Activated CD4-positive, alpha-beta memory T cell treated with anti-CD3 and anti-CD28 coated beads for 36 hours (primary cell): ENCODE data around the gene ADAMTS19. TPM values are rescaled to one million over a fixed set of nuclear protein-coding genes. Genes with fewer than 3 reads are reported as not detected.

Experiments used
- CTCF ChIA-PET: fragments of 350-600 bp; sonication (Branson Sonifier 250); formaldehyde crosslinking; loops from one replicate; lab custom pipeline; 2021; ENCODE audit warnings: antibody characterized with exemption, inconsistent platforms; lab: Charles Lee
- POLR2A ChIA-PET: fragments of 350-600 bp; sonication (Branson Sonifier 250); formaldehyde crosslinking; loops from one replicate; lab custom pipeline; 2021; ENCODE audit warnings: antibody characterized with exemption; lab: Charles Lee
- DNase-seq: peaks from one replicate; pipeline ENCODE4 v3.0.0-alpha.2; 2020
- H3K27ac Mint-ChIP-seq: one replicate; pipeline ENCODE4 v1.8.0; 2021; ENCODE audit warnings: mixed read lengths
- H3K27me3 Mint-ChIP-seq: one replicate; pipeline ENCODE4 v1.8.0; 2021; ENCODE audit warnings: mixed read lengths
- H3K36me3 Mint-ChIP-seq: one replicate; pipeline ENCODE4 v1.8.0; 2021; ENCODE audit warnings: mixed read lengths
- H3K4me1 Mint-ChIP-seq: one replicate; pipeline ENCODE4 v1.8.0; 2021; ENCODE audit warnings: low read depth, mixed read lengths
- H3K4me3 Mint-ChIP-seq: one replicate; pipeline ENCODE4 v1.8.0; 2021; ENCODE audit warnings: mild to moderate bottlenecking, mixed read lengths
- H3K9me3 Mint-ChIP-seq: one replicate; pipeline ENCODE4 v1.8.0; 2021; ENCODE audit warnings: mixed read lengths
- intact Hi-C: fragments of 100-400 bp; cut with micrococcal nuclease; formaldehyde crosslinking; loops from one replicate; pipeline ENCODE4 v1.15.1; 2023
- total RNA-seq, 2 experiments: library from RNA; stranded (reverse); gene quantifications; one replicate each; pipeline ENCODE4 v1.2.3, GENCODE V29; 2021

Gene ADAMTS19
- total RNA-seq, 2 experiments from 2014 or later: not detected

DNA sequence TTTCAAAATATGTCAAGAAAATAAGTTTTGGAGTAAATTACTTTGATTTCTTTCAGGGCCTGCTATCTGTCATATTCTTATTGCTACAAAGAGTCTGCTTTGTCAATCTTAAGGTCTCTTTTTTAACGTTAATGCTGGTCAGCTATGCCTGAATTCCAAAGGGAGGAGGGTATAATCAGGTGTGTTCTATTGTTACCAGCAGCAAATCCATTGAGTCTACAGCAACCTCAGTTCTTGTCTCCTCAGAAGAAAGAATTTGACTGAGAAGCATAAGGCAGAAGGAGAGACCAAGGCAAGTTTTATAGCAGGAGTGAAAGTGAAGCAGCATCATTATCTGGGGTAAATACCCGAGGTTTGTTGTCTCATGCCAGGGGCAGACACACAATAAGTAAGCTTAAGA is 264.1 kb downstream of the ADAMTS19 start:
- DNase-seq: no peak
- Mint-ChIP-seq H3K4me1 (no peaks in the 10 kb centered on the region), H3K9me3 (no peaks in the 10 kb centered on the region), H3K36me3 (no peaks in the 10 kb centered on the region), H3K27me3 (peaks cover 3% of the 10 kb centered on the region), H3K27ac (no peak overlapping the region), H3K4me3 (no peak overlapping the region)
- CTCF ChIA-PET: no interaction called here
- POLR2A ChIA-PET: no interaction called here
- intact Hi-C loops: no loop called here

DNA sequence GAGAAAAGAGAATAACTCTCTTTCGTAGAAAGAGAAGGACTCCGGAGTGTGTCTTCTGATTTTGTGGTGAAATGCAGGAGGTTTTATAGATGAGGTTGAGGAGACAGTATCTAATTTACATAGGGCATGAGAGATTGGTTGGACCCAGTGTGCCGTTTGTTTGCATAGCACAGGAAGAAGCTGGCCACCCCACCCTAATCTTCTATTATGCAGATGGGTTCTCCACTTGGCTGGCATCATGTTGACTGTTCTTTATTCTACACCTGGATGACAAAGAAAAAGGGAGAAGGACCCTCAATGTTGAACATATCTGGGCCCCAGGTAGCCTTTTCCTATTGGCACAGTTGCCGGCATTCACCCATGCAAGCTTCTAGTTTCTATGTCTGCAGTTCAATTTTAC is 264.5 kb downstream of the ADAMTS19 start:
- DNase-seq: no peak
- H3K36me3 Mint-ChIP-seq: no peaks in the 10 kb centered on the region
- H3K27me3 Mint-ChIP-seq: peaks cover 3% of the 10 kb centered on the region
- ChIA-PET POLR2A (no interaction called here), CTCF (no interaction called here)
- H3K4me3 Mint-ChIP-seq: no peak overlapping the region
- no peaks in the 10 kb centered on the region for H3K4me1 Mint-ChIP-seq
- H3K27ac Mint-ChIP-seq: no peak overlapping the region
- intact Hi-C loops: no loop called here
- H3K9me3 Mint-ChIP-seq: no peaks in the 10 kb centered on the region

DNA sequence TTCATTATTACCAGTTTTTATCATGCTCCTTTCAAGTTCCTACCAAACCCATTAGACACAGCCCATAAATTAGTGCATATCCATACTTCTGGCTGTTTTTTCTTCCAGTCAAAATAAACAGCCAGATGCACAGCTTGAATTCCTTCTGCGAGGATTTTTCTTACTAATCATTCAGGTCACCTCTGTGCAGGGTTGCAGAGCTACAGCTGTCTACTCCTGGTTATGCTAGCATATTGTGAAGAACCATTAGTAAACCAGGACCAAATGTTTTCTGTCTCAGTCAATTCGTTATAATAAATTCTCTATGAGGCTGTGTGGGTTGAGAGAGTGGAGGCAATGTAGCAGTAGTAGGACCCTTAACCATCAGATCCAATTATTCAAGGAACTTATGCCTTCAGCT is 279.7 kb downstream of the ADAMTS19 start:
- intact Hi-C loops: no loop called here
- DNase-seq: no peak
- Mint-ChIP-seq H3K27ac (no peak overlapping the region), H3K4me3 (no peak overlapping the region), H3K36me3 (no peaks in the 10 kb centered on the region), H3K27me3 (peaks cover 2% of the 10 kb centered on the region), H3K9me3 (no peaks in the 10 kb centered on the region), H3K4me1 (no peaks in the 10 kb centered on the region)
- POLR2A ChIA-PET: no interaction called here
- CTCF ChIA-PET: no interaction called here

DNA sequence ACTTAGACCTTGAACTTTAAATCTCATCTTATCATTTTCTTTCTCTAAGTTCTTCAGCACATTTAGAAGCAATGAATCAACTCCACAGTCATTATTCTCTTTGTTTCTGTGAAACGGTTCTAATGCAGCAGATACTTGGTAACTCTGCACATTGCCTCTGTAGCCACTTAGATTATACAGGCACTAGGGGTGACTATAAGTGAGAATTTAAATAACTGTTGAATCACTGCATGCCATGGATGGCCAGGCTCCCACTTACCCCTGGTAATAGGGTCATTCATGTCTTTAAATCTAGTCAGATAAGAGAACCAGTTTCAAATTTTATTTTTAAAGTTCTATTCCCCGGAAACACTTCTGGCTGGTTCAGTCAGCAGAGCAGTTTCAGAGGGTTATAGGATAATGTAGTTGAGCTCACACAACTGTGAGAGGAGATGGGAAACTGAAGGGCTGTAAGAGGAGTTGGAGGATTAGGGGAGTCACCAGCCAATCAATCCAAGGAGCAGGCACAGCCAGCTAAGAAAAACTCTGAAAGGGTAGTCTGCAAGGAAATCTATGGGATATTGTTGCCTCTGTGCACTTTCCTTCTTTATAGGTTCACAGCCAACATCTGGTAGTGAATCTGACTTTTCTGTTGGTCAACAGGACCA is 283.6 kb downstream of the ADAMTS19 start:
- no peaks in the 10 kb centered on the region for H3K9me3 Mint-ChIP-seq
- no peaks in the 10 kb centered on the region for H3K36me3 Mint-ChIP-seq
- intact Hi-C loops: no loop called here
- H3K27ac Mint-ChIP-seq: no peak overlapping the region
- H3K4me3 Mint-ChIP-seq: no peak overlapping the region
- DNase-seq: no peak
- H3K27me3 Mint-ChIP-seq: no peaks in the 10 kb centered on the region
- POLR2A ChIA-PET: no interaction called here
- H3K4me1 Mint-ChIP-seq: no peaks in the 10 kb centered on the region
- CTCF ChIA-PET: interaction anchor here (0.5 kb wide), 1 partner anchor 80 kb away, joined by 3 read pairs; no protein-coding TSS in a partner anchor

DNA sequence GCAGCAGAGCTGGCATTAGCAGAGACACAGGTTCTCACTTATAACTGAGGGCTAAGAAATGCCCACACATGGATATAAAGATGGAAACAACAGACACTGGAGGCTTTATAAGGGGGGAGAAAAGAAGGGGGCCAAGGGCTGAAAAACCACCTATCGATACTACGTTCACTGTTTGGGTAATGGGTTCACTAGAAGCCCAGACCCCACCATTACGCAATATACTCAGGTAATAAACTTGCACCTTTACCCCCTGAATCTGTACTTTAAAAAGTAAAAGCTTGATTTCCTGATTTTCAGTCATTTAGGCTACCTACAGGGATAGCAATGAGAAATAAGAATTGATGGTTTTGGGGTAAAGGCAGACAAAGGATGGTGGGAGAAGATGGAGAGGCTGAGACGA is 285.9 kb downstream of the ADAMTS19 start:
- no peaks in the 10 kb centered on the region for H3K9me3 Mint-ChIP-seq

DNA sequence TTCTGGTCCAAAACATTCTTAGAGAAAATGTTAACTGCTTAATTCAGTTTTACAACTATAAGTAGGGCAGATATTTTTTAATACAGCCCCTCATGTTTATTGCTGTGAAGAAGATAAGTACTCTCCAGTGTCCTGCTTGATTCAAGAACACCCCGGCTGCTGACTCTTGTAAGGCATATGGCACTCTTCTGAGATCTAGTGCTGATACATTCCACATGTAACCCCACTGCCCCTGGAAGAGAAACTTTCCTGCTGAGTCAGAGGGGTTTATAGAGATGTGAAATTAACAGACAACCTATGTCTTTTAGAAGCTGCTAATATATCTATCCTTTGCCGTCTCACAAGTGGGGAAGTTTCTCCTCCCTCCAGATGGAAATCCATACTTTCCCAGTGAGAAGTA is 286.8 kb downstream of the ADAMTS19 start:
- Mint-ChIP-seq H3K4me3 (no peak overlapping the region), H3K9me3 (no peaks in the 10 kb centered on the region), H3K27ac (no peak overlapping the region), H3K27me3 (no peaks in the 10 kb centered on the region), H3K4me1 (no peaks in the 10 kb centered on the region), H3K36me3 (no peaks in the 10 kb centered on the region)
- POLR2A ChIA-PET: no interaction called here
- DNase-seq: no peak
- intact Hi-C loops: no loop called here
- CTCF ChIA-PET: no interaction called here

More for the DNA sequence above, 285.9 kb downstream of the ADAMTS19 start:
- ChIA-PET POLR2A (no interaction called here), CTCF (no interaction called here)
- no peak overlapping the region for H3K27ac Mint-ChIP-seq
- H3K4me3 Mint-ChIP-seq: no peak overlapping the region
- DNase-seq: no peak
- no peaks in the 10 kb centered on the region for H3K36me3 Mint-ChIP-seq
- intact Hi-C loops: no loop called here
- no peaks in the 10 kb centered on the region for H3K4me1 Mint-ChIP-seq
- no peaks in the 10 kb centered on the region for H3K27me3 Mint-ChIP-seq

DNA sequence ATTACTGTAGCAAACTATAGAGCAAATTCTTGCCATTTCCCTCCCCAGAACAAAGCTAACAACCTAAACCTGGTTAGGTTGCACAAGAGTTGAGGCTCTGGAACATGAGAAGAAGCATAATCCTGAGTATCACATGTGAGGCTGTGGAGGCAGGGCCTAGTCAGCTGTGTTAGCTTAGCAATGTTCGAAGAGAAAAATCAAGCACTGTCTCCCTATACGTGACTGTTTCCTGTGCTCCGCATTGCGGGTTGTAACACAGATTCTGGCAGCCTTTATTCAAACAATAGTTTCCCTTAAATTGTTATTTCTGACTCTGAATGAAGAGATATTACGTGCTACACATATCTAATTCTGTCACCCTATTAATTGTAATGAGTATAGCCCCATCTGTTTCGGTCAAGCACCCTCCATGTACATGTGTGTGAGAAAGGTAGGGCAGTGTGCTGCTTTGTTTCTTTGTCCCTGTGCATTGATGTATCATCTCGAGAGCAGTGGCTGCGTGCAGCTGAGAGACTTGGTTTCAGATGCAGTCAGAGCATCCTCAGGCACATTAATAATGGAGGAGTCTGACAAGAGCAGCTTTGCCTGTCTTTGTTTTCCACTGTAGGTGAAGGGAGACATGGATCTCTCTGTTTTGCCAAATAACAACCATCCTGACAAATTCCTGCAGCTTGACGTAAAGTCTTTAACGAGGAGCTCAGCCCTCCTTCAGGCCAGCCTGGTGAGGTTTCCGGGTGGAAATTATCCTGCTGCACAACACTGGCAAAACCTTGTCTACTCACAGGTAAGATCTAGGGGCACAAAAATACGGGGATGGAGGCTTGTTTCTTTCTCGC is 287.7 kb downstream of the ADAMTS19 start, which contains the start of gene MINAR2:
TSS of gene MINAR2 (plus strand) at position 523 of the 836 bp plus-strand sequence. CDS start at position 620, 97 bp downstream.
- ChIA-PET POLR2A (interaction anchor here (0.6 kb wide), 1 partner anchor 622 kb away, joined by 4 read pairs; no protein-coding TSS in a partner anchor), CTCF (no interaction called here)
- no peak for DNase-seq
- H3K27ac Mint-ChIP-seq: no peak within 1 kb of the TSS
- H3K4me3 Mint-ChIP-seq: no peak within 1 kb of the TSS
- no peaks in the 10 kb centered on the region for H3K4me1 Mint-ChIP-seq
- intact Hi-C loops: no loop called here
- H3K36me3 Mint-ChIP-seq: no peaks in the 10 kb centered on the region
- peaks cover 3% of the 10 kb centered on the region for H3K27me3 Mint-ChIP-seq
- H3K9me3 Mint-ChIP-seq: no peaks in the 10 kb centered on the region

DNA sequence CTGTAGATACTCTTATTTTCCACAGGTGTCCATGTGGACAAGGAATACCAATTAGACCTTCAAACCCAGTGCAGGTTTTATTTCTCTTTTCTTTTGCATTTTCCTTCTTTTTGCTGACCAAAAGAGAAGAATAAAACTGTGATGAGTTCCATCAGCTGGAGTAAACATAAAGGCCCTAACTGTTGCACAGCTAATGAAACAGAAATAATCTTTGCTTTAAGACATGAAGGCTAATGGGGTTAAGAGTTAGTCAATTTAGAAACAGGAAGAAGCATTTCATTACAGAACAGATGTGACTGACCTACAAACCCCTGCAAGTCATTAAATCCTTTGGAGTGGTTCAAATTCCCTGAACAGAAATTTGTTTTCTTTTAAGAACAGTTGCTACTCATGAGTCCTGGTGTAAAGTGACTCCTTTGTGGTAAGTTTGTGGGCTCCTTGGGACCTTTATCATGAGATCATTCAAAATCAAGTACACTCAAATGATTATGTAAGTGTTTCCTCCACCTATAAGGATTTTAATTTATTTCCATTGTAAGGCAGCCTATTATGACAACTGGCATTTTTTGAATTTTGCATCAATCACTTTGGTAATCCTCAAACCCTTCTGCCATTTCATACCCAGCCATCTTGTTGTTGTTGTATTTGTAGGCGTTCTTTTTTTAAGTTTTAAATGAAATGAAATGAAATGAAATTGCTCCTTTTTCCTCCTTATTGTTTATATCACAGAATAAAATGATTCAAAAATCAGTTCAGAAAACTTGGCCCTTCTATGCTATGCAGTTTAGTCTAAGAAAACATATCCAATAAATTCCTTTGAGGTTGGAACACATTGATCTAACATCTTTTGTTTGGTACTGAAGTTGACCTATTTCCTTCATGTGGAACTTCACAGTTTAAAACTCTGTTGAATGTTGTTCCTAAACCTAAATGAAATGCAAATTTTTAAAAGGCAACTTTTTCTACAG is 289.1 kb downstream of the ADAMTS19 start:
- POLR2A ChIA-PET: no interaction called here
- intact Hi-C loops: no loop called here
- peaks cover 3% of the 10 kb centered on the region for H3K27me3 Mint-ChIP-seq
- H3K4me1 Mint-ChIP-seq: no peaks in the 10 kb centered on the region
- no peak overlapping the region for H3K27ac Mint-ChIP-seq
- DNase-seq: no peak
- H3K9me3 Mint-ChIP-seq: no peaks in the 10 kb centered on the region
- CTCF ChIA-PET: no interaction called here
- no peak overlapping the region for H3K4me3 Mint-ChIP-seq
- H3K36me3 Mint-ChIP-seq: no peaks in the 10 kb centered on the region

DNA sequence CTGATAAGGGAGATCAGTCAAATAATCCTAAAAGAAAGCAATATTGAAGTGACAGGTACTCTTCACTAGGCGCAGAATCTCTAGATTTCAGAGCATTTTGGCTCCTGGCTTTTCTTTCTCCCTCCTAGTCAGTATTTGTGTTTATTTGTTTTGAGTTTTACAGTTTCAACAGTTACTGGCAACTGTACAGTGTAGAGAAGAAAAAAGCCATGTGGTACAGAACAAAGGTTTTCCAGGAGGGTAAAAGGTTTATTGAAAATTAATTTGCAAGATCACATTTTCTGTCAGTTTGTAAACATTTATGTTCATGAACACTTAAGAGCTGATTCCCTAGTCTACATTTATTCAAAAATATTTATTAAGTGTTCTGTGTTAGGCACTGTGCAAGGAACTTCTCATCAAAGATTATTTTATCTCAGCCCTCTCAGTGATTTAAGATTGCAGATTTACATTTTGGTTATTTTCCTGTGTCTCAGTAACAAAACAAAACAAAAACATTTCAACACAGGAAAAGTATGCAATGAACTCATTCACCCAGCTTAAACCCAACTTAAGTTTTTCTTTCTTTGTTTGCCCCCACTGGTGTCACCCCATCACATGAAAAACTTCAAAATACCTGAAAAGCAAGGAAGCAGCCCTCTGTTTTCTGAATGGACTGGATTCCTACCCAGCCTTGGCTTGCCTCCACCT is 300.7 kb downstream of the ADAMTS19 start:
- Mint-ChIP-seq H3K27me3 (peaks cover 5% of the 10 kb centered on the region), H3K36me3 (no peaks in the 10 kb centered on the region), H3K9me3 (no peaks in the 10 kb centered on the region), H3K4me3 (no peak overlapping the region), H3K27ac (no peak overlapping the region), H3K4me1 (no peaks in the 10 kb centered on the region)
- ChIA-PET CTCF (interaction anchor here (4.3 kb wide), 1 partner anchor 10 kb away, joined by 28 read pairs; no protein-coding TSS in a partner anchor), POLR2A (no interaction called here)
- no peak for DNase-seq
- intact Hi-C loops: loop anchor here (10.0 kb wide), 1 partner anchor 396 kb away; no protein-coding TSS in a partner anchor

DNA sequence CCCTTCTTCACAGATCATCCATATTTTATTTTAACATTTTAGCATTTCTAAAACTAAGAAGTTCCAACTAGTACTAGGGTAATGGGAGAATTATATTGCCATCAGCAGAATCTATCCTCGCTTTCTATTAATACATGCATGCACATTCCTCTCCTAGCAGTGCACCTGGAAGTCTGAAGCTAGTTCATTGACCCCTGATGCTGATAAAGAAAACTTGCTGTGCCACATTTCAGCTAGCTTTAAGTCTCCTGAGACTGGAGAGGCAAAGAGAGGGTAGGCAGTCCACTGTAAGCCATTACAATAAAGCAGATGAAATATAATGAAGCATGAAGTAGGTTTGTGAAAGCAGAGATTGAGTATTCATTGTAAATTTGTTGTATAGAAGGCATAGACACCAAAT is 303.6 kb downstream of the ADAMTS19 start:
- H3K4me1 Mint-ChIP-seq: peaks cover 2% of the 10 kb centered on the region
- no peaks in the 10 kb centered on the region for H3K36me3 Mint-ChIP-seq
- POLR2A ChIA-PET: no interaction called here
- H3K27ac Mint-ChIP-seq: no peak overlapping the region
- no peaks in the 10 kb centered on the region for H3K9me3 Mint-ChIP-seq
- H3K27me3 Mint-ChIP-seq: peaks cover 3% of the 10 kb centered on the region
- H3K4me3 Mint-ChIP-seq: no peak overlapping the region
- DNase-seq: no peak
- CTCF ChIA-PET: interaction anchor here (1.0 kb wide), 1 partner anchor 7 kb away, joined by 3 read pairs; no protein-coding TSS in a partner anchor
- intact Hi-C loops: loop anchor here (10.0 kb wide), 1 partner anchor 399 kb away; no protein-coding TSS in a partner anchor

DNA sequence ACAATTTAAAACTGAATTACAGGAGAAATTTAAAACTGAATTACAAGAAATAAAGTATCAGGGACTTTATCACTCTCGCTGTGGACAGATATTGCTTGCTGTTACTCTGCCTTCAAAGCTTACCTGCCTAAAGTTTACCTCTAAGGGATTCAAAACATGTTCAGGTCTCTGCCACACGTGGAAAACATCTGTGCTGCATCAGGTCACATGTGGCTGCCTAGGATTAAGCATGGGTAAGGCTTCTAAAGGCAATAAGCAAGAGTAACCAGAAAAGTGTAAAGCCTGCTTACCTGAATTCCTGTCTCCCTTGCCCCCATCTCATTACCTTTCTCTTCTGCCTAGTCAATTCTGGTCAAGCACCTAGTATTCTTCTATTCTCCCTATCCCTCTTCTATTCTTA is 306.7 kb downstream of the ADAMTS19 start:
- no peaks in the 10 kb centered on the region for H3K9me3 Mint-ChIP-seq
- H3K27ac Mint-ChIP-seq: no peak overlapping the region
- H3K4me3 Mint-ChIP-seq: no peak overlapping the region
- H3K4me1 Mint-ChIP-seq: peaks cover 2% of the 10 kb centered on the region
- no peak for DNase-seq
- peaks cover 3% of the 10 kb centered on the region for H3K27me3 Mint-ChIP-seq
- ChIA-PET CTCF (interaction anchor here (0.9 to 3.7 kb wide), 4 partner anchors 102 to 1554 kb away, joined by 3 to 29 read pairs (median 14); no protein-coding TSS in a partner anchor), POLR2A (no interaction called here)
- H3K36me3 Mint-ChIP-seq: no peaks in the 10 kb centered on the region
- intact Hi-C loops: loop anchor here (10.0 kb wide), 1 partner anchor 402 kb away; no protein-coding TSS in a partner anchor
